HepG2 (cell line): ENCODE measurements around the gene MRPL58. TPM values are rescaled to one million over a fixed set of nuclear protein-coding genes. Genes with fewer than 3 reads are reported as not detected.

Experiments used
- ATF1 ChIP-seq: IDR thresholded peaks from 2 replicates; pipeline ENCODE4 v1.6.1; 2016; ENCODE audit warnings: mild to moderate bottlenecking, control low read depth
- DZIP1 ChIP-seq: sonication (generic); formaldehyde crosslinking; IDR thresholded peaks from 2 replicates; pipeline ENCODE4 v1.5.0; 2020; ENCODE audit warnings: mild to moderate bottlenecking, missing genetic modification reagents
- EEA1 ChIP-seq: sonication (generic); formaldehyde crosslinking; IDR thresholded peaks from 2 replicates; pipeline ENCODE4 v1.5.1; 2020; ENCODE audit warnings: mild to moderate bottlenecking, missing genetic modification reagents, borderline replicate concordance
- ERF ChIP-seq: IDR thresholded peaks from 2 replicates; pipeline ENCODE4 v1.6.1; 2018; ENCODE audit warnings: missing biosample characterization, missing genetic modification reagents
- ESRRA ChIP-seq: sonication (generic); formaldehyde crosslinking; IDR thresholded peaks from 2 replicates; pipeline ENCODE4 v1.5.1; 2020; ENCODE audit warnings: mild to moderate bottlenecking, low read depth, missing genetic modification reagents
- FOXA1 ChIP-seq, 2 experiments: fragments of 450-650 bp in 1 of 2; sonication (generic) in 1 of 2; formaldehyde crosslinking in 1 of 2; IDR thresholded peaks; 2 replicates each; pipeline versions ENCODE4 v1.4.0 to v1.6.1; 2016 to 2020; ENCODE audit warnings: missing genetic modification reagents in 1 of 2
- FOXC1 ChIP-seq: sonication (generic); formaldehyde crosslinking; IDR thresholded peaks from 2 replicates; pipeline ENCODE4 v1.8.0; 2022; ENCODE audit warnings: mild to moderate bottlenecking, missing genetic modification reagents, borderline replicate concordance
- FOXO1 ChIP-seq: sonication (generic); formaldehyde crosslinking; IDR thresholded peaks from 2 replicates; pipeline ENCODE4 v1.4.0; 2020; ENCODE audit warnings: missing genetic modification reagents
- GTF2F1 ChIP-seq: fragments of 150-350 bp; IDR thresholded peaks from 2 replicates; pipeline ENCODE4 v1.6.1; 2014; ENCODE audit warnings: low read length
- MATR3 ChIP-seq: sonication (generic); formaldehyde crosslinking; IDR thresholded peaks from 2 replicates; pipeline ENCODE4 v1.4.0; 2020; ENCODE audit warnings: missing genetic modification reagents
- NKX3-1 ChIP-seq: sonication (generic); formaldehyde crosslinking; IDR thresholded peaks from 2 replicates; pipeline ENCODE4 v1.5.0; 2020; ENCODE audit warnings: missing genetic modification reagents
- RFXAP ChIP-seq: sonication (generic); formaldehyde crosslinking; IDR thresholded peaks from 2 replicates; pipeline ENCODE4 v1.4.0; 2020; ENCODE audit warnings: missing genetic modification reagents, borderline replicate concordance
- SRSF9 ChIP-seq: fragments of 200-400 bp; formaldehyde crosslinking; IDR thresholded peaks from 2 replicates; pipeline ENCODE4 v1.6.1; 2018; ENCODE audit warnings: borderline replicate concordance, mild to moderate bottlenecking, low read depth, low read length; ENCODE audit not compliant: insufficient read depth, poor library complexity, severe bottlenecking
- THAP11 ChIP-seq: IDR thresholded peaks from 2 replicates; pipeline ENCODE4 v1.6.1; 2016; ENCODE audit warnings: missing biosample characterization, missing genetic modification reagents
- ZBTB7B ChIP-seq: sonication (generic); formaldehyde crosslinking; IDR thresholded peaks from 2 replicates; pipeline ENCODE4 v1.4.0; 2020; ENCODE audit warnings: missing genetic modification reagents
- ZFP90 ChIP-seq: sonication (generic); formaldehyde crosslinking; IDR thresholded peaks from 2 replicates; pipeline ENCODE4 v1.8.0; 2022; ENCODE audit warnings: missing genetic modification reagents, mild to moderate bottlenecking, inconsistent platforms, borderline replicate concordance
- ZIK1 ChIP-seq: sonication (generic); formaldehyde crosslinking; IDR thresholded peaks from 2 replicates; pipeline ENCODE4 v1.5.0; 2020; ENCODE audit warnings: mild to moderate bottlenecking, low read depth, missing genetic modification reagents, borderline replicate concordance
- ZKSCAN1 ChIP-seq: fragments of 150-350 bp; IDR thresholded peaks from 2 replicates; pipeline ENCODE4 v1.6.1; 2014; ENCODE audit warnings: low read length
- ZMAT3 ChIP-seq: sonication (generic); formaldehyde crosslinking; conservative IDR thresholded peaks from 2 replicates; pipeline ENCODE4 v1.7.0; 2021; ENCODE audit warnings: missing genetic modification reagents
- ZMYM2 ChIP-seq: sonication (generic); formaldehyde crosslinking; IDR thresholded peaks from 2 replicates; pipeline ENCODE4 v1.8.0; 2022; ENCODE audit warnings: mild to moderate bottlenecking, missing genetic modification reagents
- polyA plus RNA-seq, 8 experiments: library from polyadenylated mRNA; depleted of rRNA in 3 of 8; stranded (reverse) in 7 of 8; unstranded in 1 of 8; fragments of >200 nt; fragmentation: Illumina TruSeq in 4 of 8; extraction: Trizol in 4 of 8; gene quantifications; 2 replicates each; pipeline versions ENCODE4 v1.2.1 to v1.2.3, GENCODE V29; 2011 to 2016; ENCODE audit warnings: low read depth in 4 of 8, missing spikeins in 1 of 8, mixed read lengths in 1 of 8; ENCODE audit not compliant: insufficient read depth in 1 of 8
- total RNA-seq, 5 experiments: library from RNA; depleted of rRNA; stranded (reverse); fragments of >200 nt; fragmentation: Illumina TruSeq; extraction: Trizol; gene quantifications; 2 replicates each; pipeline ENCODE4 v1.2.3, GENCODE V29; 2016; ENCODE audit warnings: low read depth in 1 of 5
- TF ChIP-seq, protein P1 (sequence below): sonication (generic); formaldehyde crosslinking; IDR thresholded peaks from 2 replicates; pipeline ENCODE4 v1.4.0; 2020; ENCODE audit warnings: mild to moderate bottlenecking, missing genetic modification reagents
- TF ChIP-seq, protein P2 (sequence below): sonication (generic); IDR thresholded peaks from 2 replicates; pipeline ENCODE4 v1.6.1; 2016; ENCODE audit warnings: low read depth, borderline replicate concordance

The MRPL58 gene
- total and polyA plus RNA-seq, 2 of the 13 experiments (the other 11 are each of a cell fraction or from before 2014, with no cell fraction given), result 44.9 to 68.9 TPM

GRCh38 chr17:74987418-74987908 is 25.0 kb upstream of the MRPL58 start, which contains the start of gene CDR2L (continued):
- TF ChIP-seq, protein P1, sequence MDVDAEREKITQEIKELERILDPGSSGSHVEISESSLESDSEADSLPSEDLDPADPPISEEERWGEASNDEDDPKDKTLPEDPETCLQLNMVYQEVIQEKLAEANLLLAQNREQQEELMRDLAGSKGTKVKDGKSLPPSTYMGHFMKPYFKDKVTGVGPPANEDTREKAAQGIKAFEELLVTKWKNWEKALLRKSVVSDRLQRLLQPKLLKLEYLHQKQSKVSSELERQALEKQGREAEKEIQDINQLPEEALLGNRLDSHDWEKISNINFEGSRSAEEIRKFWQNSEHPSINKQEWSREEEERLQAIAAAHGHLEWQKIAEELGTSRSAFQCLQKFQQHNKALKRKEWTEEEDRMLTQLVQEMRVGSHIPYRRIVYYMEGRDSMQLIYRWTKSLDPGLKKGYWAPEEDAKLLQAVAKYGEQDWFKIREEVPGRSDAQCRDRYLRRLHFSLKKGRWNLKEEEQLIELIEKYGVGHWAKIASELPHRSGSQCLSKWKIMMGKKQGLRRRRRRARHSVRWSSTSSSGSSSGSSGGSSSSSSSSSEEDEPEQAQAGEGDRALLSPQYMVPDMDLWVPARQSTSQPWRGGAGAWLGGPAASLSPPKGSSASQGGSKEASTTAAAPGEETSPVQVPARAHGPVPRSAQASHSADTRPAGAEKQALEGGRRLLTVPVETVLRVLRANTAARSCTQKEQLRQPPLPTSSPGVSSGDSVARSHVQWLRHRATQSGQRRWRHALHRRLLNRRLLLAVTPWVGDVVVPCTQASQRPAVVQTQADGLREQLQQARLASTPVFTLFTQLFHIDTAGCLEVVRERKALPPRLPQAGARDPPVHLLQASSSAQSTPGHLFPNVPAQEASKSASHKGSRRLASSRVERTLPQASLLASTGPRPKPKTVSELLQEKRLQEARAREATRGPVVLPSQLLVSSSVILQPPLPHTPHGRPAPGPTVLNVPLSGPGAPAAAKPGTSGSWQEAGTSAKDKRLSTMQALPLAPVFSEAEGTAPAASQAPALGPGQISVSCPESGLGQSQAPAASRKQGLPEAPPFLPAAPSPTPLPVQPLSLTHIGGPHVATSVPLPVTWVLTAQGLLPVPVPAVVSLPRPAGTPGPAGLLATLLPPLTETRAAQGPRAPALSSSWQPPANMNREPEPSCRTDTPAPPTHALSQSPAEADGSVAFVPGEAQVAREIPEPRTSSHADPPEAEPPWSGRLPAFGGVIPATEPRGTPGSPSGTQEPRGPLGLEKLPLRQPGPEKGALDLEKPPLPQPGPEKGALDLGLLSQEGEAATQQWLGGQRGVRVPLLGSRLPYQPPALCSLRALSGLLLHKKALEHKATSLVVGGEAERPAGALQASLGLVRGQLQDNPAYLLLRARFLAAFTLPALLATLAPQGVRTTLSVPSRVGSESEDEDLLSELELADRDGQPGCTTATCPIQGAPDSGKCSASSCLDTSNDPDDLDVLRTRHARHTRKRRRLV (CRISPR knock-in tag), result no peak
- TF ChIP-seq DZIP1 (CRISPR knock-in tag), result no peak
- TF ChIP-seq ESRRA (CRISPR knock-in tag), result no peak
- no peak for TF ChIP-seq FOXA1 (IDR thresholded peaks at IDR 0.05)
- no peak for TF ChIP-seq FOXA1 (CRISPR knock-in tag; IDR thresholded peaks at IDR 0.05)
- TF ChIP-seq SRSF9, result no peak
- TF ChIP-seq GTF2F1, result no peak
- TF ChIP-seq ZIK1 (CRISPR knock-in tag), result no peak; the same call in 1 of the 2 replicates
- no peak for TF ChIP-seq ZMYM2 (CRISPR knock-in tag)
- no peak for TF ChIP-seq ZFP90 (CRISPR knock-in tag)
- TF ChIP-seq ZBTB7B (CRISPR knock-in tag), result no peak
- TF ChIP-seq RFXAP, result no peak
- TF ChIP-seq EEA1, result no peak
- TF ChIP-seq, protein P2, sequence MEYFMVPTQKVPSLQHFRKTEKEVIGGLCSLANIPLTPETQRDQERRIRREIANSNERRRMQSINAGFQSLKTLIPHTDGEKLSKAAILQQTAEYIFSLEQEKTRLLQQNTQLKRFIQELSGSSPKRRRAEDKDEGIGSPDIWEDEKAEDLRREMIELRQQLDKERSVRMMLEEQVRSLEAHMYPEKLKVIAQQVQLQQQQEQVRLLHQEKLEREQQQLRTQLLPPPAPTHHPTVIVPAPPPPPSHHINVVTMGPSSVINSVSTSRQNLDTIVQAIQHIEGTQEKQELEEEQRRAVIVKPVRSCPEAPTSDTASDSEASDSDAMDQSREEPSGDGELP, result no peak
- no peak for TF ChIP-seq FOXO1 (CRISPR knock-in tag)
- TF ChIP-seq ERF, result no peak
- no peak for TF ChIP-seq FOXC1 (CRISPR knock-in tag)
- TF ChIP-seq THAP11, result no peak
- no peak for TF ChIP-seq MATR3 (CRISPR knock-in tag)
- TF ChIP-seq NKX3-1 (CRISPR knock-in tag), result no peak
- TF ChIP-seq ATF1 (CRISPR knock-in tag), result no peak
- no peak for TF ChIP-seq ZKSCAN1
- no peak; the same call in 1 of the 2 replicates for TF ChIP-seq ZMAT3 (CRISPR knock-in tag)
